ENCODE results near the gene ASMT.

Gene ASMT

GRCh38 chrX:1609762-1610161 lies 5.1 kb upstream of the ASMT start:
- no peaks in the 10 kb centered on the region for H3K27me3 ChIP-seq (ENCODE audit: insufficient read depth, poor library complexity, severe bottlenecking)
- no peak overlapping the region for H3K4me3 ChIP-seq (replicated peaks; ENCODE audit: insufficient read depth, low read length)
- no peak overlapping the region for H3K27ac ChIP-seq (replicated peaks)
- TF ChIP-seq REST (IDR thresholded peaks at IDR 0.05; ENCODE audit: insufficient replicate concordance, low read depth): no peak
- no peak for TF ChIP-seq POLR2AphosphoS5 (IDR thresholded peaks at IDR 0.05; ENCODE audit: low read depth)
- no peak for TF ChIP-seq CTCF (IDR thresholded peaks at IDR 0.05; ENCODE audit: insufficient read depth, low read length)
- TF ChIP-seq SPI1 (IDR thresholded peaks at IDR 0.05; ENCODE audit: borderline replicate concordance, low read depth): no peak
- no peak for TF ChIP-seq GABPA (IDR thresholded peaks at IDR 0.05; ENCODE audit: low read depth)
- no peak for DNase-seq (ENCODE audit: low read depth in 1 of 2, low spot score in 1 of 2)

GRCh38 chrX:1610166-1610565 lies 4.7 kb upstream of the ASMT start:
- no peak for DNase-seq (ENCODE audit: low read depth in 1 of 2, low spot score in 1 of 2)
- H3K27me3 ChIP-seq (ENCODE audit: insufficient read depth, poor library complexity, severe bottlenecking): no peaks in the 10 kb centered on the region
- H3K4me3 ChIP-seq (replicated peaks; ENCODE audit: insufficient read depth, low read length): no peak overlapping the region
- TF ChIP-seq GABPA (IDR thresholded peaks at IDR 0.05; ENCODE audit: low read depth) (no peak), POLR2AphosphoS5 (IDR thresholded peaks at IDR 0.05; ENCODE audit: low read depth) (no peak), CTCF (IDR thresholded peaks at IDR 0.05; ENCODE audit: insufficient read depth, low read length) (no peak), REST (IDR thresholded peaks at IDR 0.05; ENCODE audit: insufficient replicate concordance, low read depth) (no peak), SPI1 (IDR thresholded peaks at IDR 0.05; ENCODE audit: borderline replicate concordance, low read depth) (no peak)
- H3K27ac ChIP-seq (replicated peaks): peak overlapping the region; percentile 11; the same call in 1 of the 2 replicates

GRCh38 chrX:1610736-1611135 lies 4.1 kb upstream of the ASMT start:
- TF ChIP-seq POLR2AphosphoS5 (IDR thresholded peaks at IDR 0.05; ENCODE audit: low read depth): no peak
- no peak for TF ChIP-seq SPI1 (IDR thresholded peaks at IDR 0.05; ENCODE audit: borderline replicate concordance, low read depth)
- TF ChIP-seq CTCF (IDR thresholded peaks at IDR 0.05; ENCODE audit: insufficient read depth, low read length): no peak
- TF ChIP-seq GABPA (IDR thresholded peaks at IDR 0.05; ENCODE audit: low read depth): no peak
- no peak for TF ChIP-seq REST (IDR thresholded peaks at IDR 0.05; ENCODE audit: insufficient replicate concordance, low read depth)
- H3K27me3 ChIP-seq (ENCODE audit: insufficient read depth, poor library complexity, severe bottlenecking): no peaks in the 10 kb centered on the region
- H3K4me3 ChIP-seq (replicated peaks; ENCODE audit: insufficient read depth, low read length): no peak overlapping the region
- no peak for DNase-seq (ENCODE audit: low read depth in 1 of 2, low spot score in 1 of 2)
- H3K27ac ChIP-seq (replicated peaks): no peak overlapping the region

Measured in HL-60 (cell line).